GM18870 (cell line): ENCODE measurements around the gene PRKN.

Source experiments
- ATAC-seq: cut with Tn5 transposase; IDR thresholded peaks from one replicate; pipeline ENCODE4 v1.9.1; 2021; ENCODE audit warnings: moderate library complexity; ENCODE audit not compliant: unreplicated experiment

PRKN gene

DNA sequence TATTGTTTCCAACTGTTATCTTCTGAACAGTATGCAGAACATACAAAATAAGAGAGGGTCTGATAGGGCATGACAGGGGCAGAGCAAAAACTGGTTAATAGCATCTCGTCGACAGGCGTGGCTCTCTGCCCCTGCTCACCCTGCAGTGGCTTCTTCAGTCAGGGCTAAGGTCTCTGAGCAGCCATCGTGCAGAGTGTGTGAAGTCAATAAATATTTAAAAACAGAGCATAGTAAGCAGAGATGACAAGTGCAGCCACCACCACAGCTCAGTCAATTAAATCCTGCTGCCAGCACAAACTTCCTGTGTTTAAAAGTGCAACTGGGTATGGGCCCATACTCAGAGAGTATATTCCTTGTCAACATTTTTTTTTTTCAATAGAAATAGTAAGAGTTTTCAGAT, 1080.3 kb downstream of the PRKN start:
- no peak for ATAC-seq

DNA sequence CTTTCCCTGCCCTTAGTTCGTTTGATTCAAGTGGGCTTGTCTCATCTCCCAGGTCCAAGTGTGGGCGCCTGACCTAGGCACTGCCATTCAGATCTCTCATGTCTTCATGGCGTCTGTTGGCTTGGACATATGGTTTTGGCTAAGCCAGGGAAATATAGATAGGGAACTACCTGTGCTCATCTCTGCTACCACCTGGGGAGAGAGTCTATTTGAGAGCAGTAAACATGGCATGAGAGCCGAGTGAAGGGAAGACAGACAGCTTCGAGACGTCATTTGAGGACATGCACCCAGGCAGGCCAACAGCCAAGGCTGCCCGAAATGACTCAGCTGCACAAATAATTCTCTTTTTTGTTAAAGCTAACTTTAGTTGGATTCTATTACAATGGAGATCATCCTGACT, 1083.0 kb downstream of the PRKN start:
- ATAC-seq, result no peak

DNA sequence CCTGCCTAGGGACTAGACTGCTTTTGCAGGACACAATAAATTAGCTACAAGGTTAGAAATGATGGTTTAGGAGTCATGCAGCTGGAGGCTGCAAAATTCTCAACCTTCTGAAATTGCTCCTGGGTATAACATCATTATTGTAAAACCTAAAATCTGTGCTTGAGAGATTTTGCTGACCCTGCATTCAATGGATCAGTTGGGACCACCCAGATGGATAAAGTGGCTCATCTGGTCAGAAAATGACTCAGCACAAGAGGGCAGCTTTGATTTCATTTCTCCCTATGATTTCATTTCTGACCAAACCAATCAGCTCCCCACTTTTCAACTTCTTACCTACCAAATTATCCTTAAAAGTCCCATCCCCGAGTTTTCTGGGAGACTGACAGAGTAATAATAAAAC, 1086.4 kb downstream of the PRKN start:
- no peak for ATAC-seq

DNA sequence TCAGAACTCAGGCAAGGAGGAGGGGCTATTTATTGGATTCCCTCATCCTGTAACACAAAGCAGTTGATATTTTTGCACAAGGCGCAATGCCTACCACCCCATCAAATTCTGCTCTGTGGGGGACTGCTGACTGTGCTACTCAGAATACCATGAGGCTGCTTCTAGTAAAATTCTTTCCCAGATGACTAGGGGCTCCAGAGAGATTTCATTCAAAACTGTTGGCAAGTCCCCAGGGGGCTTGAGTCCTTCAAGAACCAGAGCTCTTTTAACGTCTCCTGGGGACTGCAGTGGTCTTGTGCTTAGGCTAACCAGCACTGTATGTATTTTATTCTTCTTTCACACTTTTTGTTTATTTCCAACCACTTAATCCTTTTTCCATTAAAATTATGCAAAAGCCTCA, 1087.8 kb downstream of the PRKN start:
- no peak for ATAC-seq

DNA sequence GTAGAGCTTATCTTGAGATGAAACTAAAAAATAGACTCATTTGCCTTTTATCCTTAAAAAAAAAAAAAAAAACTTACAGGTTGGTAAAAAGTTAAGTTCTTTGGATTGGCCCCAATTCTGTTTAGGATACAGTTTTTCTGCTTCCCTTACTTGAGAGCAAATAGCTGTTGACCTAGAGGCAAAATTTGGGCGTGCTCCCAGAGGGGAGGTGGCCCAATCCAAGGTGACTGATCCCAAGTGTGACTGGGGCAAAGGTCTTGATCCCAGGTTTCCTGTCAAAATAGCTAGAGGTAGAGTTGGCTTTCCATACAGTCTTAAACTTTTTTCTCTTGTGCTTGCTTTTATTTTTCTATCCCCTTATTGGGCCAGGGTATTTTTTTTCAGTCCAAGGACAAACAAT, 1089.9 kb downstream of the PRKN start:
- no peak for ATAC-seq

DNA sequence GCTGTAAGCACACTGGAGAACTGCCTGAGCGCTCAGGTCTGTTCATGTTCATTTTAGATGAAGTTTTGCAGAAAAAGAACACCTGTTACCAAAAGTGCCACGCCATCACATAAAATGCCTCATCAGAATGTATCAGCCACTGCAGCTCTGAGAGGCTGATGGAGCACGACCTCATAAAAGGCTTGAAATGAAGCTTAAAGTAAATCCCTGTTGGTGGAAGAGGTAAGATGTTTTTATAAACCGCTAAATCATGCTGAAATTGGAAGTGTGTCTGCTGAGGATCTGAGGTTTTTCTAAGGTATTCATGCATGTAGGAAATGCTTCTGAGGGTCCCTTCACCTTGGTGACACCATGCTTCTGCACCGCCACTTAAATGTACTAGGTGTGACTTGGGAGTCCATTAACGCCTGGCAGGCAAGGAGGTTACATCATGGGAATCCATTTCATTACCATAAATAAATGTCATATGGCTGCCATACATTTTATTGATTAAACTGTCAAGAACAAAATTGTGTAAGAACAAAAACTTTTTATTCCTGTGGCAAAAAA, 1090.6 kb downstream of the PRKN start:
- no peak for ATAC-seq

DNA sequence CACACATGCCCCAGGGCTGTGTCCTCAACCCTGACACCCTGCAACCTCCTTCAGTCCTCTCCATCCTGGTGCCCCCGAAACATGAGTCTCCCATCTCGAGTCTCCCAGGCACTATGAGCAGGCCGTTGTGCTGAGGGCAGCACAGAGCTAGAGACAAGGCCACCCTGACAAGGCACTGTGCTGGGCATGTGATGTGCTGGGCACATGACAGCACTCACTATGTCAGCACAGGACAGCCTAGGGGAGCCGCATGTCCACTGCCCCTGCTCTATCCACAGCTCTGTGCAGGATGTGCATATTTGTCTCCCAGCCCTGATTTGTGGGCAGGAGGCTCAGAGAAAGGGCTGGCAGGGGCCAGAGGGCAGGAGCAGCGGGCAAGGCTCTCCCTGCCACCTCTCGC, 1091.6 kb downstream of the PRKN start:
- no peak for ATAC-seq

DNA sequence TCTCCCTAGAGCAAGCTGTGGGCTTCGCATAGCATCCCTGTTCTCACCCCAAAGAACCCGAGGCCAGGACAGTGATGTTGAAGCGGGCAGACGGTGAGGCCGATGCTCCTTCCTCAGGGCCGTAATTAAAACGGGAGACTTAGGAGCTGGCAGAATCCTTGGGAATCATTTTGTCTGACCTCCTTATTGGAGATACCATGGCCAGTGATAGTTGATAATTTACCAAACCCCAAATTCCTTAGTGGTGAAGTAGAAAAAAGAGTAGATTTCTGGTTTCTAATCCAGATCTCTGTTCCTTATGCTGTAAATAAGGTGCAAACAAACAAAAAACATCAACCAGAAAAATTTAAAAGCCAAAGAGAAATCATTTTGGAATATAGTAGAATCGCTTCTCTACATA, 1092.7 kb downstream of the PRKN start:
- no peak for ATAC-seq

DNA sequence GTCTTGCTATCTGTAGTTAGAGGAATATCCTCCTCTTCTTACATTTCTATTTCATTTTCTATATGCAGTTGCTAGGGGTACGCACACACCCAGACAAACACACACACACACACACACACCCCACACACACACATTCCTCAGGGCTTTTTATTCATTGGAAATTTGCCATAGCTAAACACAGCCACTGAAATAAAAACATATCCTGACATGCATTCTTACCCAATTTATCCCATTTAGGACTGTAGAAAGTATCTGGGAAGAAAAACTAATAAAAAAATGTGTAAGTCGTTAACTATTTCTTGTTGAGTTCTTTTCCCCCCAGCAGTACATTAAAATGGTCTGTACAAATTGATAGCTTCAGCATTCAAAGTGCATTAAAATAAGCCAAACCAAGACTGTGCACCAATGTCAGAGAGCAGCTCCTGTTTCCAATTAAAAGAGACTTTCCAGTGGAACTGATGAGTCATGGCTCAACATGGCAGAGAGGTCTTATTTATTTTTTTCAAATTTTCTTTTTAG, 1095.8 kb downstream of the PRKN start:
- no peak for ATAC-seq

DNA sequence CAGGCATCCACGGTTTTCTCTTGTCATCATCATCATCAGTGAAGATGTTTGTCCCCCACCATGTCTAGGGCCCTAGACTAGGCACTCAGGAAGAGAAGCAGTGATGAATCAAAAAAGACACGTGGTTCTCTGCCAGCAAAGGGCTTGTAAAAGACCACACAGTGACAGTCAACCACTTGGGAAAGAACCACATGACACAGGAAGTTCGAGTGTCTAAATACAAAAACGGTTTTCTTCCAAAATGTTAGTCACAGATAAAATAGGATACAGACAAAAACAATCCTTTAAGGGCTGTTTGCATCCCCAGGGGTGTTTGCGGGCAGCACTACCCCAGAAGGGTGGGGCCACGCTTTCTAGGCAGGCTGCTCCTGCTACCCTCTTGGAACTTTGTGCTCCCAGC, 1096.9 kb downstream of the PRKN start:
- ATAC-seq, result no peak

DNA sequence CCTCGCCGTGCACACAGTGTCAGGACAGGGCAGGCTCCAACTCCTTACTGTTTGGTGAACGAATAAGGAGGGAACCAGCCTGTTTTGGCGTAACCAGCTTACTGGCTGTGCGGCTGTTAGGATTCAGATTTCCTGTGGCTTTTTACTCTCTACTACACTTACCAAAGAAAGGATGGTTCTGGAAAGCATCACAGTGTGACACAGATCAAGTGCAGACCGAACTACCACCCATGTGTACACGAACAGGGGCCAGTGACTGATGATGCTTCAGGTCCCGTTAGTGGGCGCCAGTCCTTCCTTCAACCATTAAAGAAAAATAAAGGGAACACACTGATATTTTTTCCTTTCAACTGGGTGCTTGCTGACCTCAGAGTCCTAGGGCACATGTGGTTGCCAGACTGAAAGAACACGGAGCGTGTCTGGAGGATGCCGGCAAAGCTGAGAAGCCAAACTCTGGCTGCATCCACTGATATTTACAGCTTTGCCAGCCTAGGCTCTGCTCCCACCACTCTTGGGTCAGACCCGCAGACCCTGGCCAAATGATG, 1101.4 kb downstream of the PRKN start:
- ATAC-seq, result no peak

DNA sequence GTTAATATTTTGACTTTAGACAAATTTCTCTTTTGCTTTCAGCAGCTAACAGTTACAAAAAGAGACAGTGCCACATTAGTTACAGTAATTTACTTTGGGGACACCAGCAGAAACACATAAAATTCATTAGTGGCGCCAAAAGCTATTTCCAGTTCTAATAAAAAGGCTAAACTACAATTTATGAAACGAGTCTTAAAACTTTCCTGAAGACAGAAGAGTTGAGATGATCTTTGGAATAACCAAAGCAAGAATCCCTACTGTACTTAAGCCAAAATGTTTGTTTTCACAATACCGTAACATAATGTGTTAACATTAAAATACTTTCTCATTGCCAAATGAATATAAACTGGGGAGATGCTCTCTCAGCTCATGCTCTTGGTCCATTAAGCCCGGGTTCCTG, 1103.5 kb downstream of the PRKN start:
- no peak for ATAC-seq

DNA sequence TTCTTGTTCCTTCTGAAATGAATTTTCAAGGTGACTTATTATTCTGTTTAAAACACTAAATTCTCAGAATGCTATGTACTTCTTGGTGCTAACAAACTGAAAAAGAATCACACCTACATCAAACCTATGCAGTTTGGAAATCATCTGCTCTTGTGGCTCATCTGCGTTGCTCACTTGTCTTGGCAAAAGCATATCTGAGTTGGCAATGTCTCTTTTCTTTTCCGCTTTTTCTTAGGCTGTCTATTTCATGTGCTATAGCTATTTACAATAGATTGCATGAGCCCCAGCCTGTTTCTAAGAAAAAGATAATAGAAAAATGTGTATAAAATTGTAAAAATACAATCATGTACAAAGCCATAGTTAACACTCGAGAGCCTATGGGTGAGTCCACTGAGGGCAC, 1104.8 kb downstream of the PRKN start:
- no peak for ATAC-seq

DNA sequence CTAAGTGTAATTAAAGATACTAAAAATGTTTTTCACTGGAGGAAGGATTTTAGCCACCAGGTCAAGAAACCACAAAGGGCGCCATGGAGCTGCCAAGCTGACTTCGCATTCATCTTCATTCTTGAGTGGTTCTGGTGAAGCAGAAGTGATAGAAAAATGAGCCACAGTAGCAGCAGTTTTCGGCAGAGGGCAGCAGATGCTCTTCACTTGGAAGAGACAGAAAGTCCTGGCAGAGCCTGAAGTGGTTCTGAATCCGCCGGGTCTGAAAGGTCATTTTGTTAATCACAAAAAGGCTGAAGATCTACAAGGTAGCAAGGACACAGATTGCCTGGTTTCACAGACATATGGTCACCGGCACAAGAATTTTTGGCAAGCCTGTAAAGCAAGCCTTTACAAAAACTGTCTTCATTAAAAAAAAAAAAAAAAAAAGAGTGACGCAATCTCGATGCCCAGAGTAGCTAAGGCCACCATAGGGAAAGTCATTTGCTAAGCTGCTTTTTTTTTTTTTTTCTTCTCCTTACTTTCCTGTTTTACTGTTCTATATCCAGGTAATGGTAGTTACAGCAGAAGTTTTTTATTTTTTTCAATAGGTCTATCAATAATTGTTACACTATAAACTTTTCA, 1108.6 kb downstream of the PRKN start:
- no peak for ATAC-seq

DNA sequence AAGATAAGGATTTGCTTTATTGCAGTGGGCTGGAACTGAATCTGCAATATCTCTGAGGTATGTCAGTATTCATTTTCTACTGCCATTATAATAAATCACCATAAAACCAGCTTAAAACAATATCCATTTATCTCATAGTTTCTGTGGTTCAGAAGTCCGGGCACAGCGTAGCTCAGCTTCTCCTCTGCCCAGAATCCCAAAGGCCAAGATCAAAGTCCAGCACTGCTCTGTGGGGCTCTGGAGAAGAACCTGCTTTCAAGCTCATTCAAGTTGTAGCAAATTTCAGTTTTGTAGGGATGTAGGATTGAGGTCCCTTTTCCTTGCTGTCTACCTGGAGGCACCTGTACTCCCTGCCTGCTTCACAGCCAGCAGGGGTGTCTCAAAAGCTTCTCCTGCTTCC, 1113.9 kb downstream of the PRKN start:
- ATAC-seq, result no peak

DNA sequence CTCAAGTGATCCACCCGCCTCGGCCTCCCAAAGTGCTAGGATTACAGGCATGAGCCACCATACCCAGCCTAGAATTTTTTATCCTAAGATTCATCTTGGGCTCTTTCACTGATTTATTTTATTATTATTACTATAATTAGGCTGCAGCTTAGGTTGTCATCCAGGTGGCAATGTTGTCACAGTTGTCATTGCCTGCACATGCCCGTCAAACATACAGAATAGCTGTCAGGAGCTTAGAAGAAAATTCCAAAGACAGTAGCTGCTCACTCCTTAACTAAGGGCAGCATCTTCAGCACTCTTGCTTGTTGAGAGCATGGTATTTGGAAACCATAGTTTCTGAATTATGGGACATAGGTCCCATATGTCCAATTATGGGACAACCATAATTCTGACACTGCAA, 1118.8 kb downstream of the PRKN start:
- ATAC-seq, result no peak

DNA sequence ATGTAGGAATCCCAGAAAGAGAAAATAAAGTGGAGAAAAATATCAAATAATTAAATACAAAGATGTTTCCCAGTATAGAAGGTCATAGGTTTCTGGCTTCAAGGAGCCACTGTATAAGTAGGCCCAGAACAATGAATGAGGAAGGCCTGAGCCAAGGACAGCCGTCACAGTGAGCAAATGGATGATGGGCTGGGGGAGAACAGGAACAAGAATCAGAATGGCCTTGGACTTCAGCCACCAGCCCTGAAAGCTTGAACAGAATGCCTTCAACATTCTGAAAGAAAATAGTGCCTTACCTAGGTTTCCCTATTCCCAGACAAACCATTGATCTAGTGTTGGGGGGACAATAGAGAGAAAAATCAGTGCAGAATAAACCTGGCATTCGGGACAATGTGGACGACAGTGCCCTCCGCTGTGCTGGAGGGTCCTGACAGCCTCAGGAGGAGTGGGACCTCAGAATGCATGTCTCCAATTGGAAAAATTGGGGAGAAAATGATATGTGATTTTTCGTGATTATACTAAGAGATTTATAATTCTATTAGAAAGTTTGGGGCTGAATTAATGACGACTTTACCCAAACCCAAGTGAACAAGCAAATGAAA, 1119.8 kb downstream of the PRKN start:
- no peak for ATAC-seq

DNA sequence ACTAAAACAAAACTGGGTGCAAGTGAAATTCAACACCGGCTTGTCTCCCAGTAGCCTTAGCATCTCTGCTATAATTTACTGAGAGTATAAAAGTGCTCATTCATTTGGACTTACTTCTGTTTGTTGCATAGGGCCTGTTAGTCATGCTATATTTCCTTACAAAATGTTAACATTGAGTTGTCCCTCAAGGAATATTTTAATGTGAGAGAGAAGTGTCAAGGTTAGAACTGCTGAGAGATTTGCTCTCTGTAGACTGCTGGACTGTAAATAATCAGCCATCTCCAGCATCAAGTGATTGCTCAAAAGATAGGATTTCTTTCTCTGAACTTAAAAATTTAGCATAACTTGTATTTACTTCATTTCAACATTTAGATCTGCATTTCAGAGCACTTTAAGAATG, 1125.2 kb downstream of the PRKN start:
- ATAC-seq, result no peak

DNA sequence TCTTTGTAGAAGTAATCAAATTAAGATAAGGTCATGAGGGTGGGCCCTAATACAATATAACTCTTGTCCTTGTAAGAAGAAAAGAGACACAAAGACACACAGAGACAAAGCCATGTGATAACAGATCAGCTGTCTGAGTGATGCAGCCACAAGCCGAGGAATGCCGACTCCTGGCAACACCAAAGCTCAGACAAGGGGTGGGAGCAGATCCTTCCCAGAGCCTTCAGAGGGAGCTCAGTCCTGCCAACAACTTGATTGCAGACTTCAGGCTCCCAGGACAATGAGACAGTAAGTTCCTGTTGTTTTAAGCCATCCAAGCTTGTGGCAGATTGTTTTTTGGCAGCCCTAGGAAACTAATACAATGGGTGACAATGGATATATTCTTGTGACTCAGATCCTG, 1128.7 kb downstream of the PRKN start:
- no peak for ATAC-seq

DNA sequence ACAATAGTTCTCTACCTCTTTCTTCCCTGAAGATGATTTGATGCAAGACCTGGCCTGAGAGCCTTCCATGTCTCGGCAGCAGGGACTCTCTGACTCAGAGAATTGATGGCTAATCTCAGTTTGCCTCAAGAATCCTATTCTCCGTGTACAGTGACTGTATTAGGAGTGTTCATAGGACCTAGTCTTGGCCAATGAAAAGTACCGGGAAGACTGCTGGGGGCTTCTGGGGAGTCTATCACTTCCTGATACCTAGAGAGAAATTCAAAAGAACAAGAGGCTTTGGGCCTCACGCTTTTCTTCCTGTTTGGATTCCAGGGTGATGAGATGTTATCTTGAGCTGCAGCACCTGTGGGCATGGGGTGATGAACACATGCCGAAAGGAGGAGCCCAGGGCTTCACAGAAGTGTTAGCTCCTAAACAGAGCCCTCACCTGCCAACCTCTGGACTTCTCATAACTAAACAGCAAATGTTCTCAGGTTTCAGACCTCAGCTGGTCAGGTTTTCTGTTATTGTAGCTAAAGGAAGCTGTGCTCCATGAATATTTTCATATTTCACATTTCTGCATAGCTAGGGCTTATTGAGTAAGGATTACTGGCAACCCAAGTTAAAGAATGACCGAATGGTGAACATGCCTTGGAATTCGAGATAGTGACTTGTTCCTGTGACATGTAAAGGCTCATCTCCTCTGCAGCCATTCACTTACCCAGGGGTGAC, 1130.6 kb downstream of the PRKN start:
- ATAC-seq, result no peak

DNA sequence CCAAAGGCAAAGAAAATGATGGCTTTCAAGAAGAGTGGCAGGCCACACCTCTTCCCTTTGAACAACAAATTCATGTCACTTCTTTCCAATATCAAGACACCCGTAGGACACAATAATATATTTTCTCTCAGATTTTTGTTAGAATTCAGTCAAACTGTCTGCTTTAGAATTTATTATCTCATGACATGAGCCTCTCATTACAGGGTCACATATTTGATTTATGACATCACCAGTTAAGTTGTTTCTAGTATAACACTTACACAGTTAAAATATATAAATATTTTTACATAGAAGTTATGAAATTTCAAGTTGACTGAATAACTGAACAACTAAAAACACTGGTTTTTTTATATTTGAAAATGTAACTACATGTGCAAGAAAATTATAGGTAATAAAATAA, 1133.2 kb downstream of the PRKN start:
- no peak for ATAC-seq
